NCI-H82 treated with DMSO at 0.1 percent for 48 hours (cell line): ENCODE measurements around the gene GKN1.

Experiments
- DNase-seq: peaks from one replicate; lab custom pipeline; 2025; ENCODE audit not compliant: unreplicated experiment; lab: John Stamatoyannopoulos, UW

GKN1 gene

DNA sequence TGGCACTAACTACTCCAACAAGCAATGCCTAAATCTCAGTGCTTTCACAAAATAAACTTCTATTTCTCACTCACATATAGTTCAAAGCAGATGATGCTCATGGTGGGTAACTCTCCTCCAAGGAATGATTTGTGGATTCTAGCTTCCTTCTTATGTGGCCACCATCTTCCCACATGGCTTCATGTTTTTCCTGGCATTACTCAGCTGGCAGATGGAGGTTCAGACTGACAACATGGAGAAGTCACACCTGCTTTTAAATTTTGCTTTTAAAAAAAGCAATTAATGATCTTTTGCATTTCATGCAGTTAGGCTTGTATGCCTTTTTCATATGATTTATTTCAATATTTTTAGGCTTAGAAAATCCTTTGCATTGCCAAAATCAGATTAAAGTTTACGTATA lies 15.4 kb upstream of the GKN1 start:
- no peak for DNase-seq

GRCh38 chr2:68961380-68961779 lies 13.1 kb upstream of the GKN1 start:
- no peak for DNase-seq

- DNase-seq = no peak
Observed at GRCh38 chr2:68964282-68964681, 10.2 kb upstream of the GKN1 start.

DNA sequence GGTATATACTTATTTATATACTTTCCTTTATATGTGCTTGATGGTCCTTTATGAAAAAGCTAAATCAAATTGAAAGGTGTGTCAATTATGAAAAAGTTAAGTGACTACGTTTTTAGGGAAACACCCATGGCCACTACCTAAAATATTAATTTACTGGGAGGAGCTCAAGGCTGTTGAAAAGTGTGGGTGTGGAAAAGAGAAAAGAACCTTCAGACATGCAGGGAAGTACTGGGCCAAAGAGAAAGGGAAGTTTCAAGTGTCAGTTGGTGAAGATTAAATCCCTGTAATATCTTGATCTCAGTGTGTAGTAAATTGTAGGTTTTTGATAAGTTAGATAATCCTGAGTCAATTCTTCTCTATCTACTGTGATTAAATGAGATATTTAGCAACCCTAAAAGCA lies 6.2 kb upstream of the GKN1 start:
- DNase-seq = no peak

DNA sequence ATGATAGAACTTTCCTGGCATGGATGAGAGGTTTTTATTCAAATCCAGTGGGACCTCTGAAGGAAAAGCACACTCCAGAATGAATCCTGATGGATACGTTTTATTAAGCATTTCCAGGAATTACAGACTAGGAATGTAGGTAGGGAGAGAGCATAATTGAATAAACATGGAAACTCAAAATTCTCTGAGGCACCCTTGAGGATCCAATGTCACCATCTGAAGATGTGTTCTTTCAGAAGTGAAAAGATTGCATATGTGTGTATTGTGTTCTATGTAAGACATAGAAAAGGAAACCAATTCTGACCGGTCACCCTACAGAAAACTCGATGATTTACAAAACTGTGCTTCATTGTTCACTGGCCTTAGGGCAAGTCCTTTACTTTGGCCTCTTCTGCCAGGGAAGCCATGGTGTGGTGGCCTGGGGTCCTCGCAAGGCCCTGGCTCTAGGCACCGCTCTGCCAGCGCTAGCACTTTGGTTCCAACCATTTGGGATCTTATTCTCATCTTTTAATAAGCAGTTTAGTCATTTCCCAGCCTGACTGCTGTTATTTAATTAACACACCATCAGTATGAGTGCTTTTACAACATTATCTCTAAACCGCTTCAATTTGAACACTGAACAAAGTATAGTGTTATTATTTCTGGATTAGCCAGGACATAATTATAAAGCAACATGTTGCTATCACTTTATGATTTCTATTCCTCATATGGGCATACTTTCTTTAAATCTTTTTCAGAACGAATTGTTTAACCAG lies 4.5 kb upstream of the GKN1 start:
- DNase-seq = no peak

GRCh38 chr2:68970566-68971265 lies 3.7 kb upstream of the GKN1 start:
- no peak for DNase-seq

DNA sequence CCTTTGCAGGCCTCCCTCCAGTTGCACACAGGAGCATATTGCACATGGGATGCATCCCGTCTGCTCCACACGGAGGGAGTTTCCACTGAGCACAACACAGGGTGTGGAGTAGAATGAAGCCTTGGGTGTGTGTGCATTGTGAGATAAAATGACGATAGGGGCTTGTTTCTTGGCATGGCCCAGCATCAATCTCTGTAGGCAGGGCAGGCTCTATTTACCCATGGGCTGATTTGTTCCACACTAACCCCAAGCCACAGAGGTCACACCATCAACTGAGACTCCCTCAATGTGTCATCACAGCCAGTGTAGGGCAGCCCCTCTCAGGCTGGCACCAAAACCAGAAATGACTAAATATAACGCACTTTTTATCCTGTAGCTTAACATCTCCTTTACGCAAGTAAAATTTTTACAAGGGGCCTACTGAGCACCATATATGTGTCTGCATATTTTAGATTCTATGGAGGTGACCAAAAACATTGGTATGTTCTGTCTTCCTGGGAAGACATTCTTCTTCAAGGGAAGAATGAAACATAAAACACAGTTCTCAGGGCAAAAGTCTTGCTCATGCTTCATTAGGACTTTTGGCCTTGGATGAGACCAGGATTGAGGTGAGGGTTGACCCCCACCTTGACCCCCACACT lies 2.7 kb upstream of the GKN1 start:
- no peak for DNase-seq

GRCh38 chr2:68974946-68975665 lies 670 bp downstream of the GKN1 start:
- no peak for DNase-seq

GRCh38 chr2:68975844-68976243 lies 1.4 kb downstream of the GKN1 start:
- DNase-seq = no peak

GRCh38 chr2:68977453-68977852 lies 3.0 kb downstream of the GKN1 start:
- no peak for DNase-seq

- DNase-seq = no peak
Observed at GRCh38 chr2:68978098-68978497, 3.7 kb downstream of the GKN1 start.

GRCh38 chr2:68980956-68981355 lies 6.5 kb downstream of the GKN1 start:
- DNase-seq = no peak

DNA sequence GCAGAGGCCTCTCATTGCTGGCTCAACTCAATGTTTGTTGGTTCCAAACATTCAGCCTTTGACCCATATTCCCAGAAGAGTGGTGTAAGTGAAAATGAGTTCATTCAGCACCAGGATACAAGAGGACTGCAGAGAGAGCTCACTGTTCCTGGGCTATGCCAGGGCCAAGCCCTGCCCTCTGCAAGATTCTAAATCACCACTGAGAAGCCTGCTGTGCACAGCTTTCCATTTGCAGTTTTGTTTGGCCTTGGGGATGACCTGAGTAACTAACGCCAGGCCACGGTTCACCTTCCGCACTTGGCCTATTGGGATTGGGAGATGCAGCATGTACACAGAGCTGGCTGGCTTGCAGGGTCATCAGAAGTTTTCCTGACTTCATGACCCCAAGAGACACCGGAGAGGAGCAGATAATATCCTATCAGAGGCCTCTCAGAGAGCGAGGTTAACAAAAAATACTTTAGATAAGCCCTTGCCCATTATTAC lies 12.6 kb downstream of the GKN1 start:
- no peak for DNase-seq

- no peak for DNase-seq
Observed at GRCh38 chr2:68989035-68989434, 14.6 kb downstream of the GKN1 start.

- no peak for DNase-seq
Observed at GRCh38 chr2:68992341-68992740, 17.9 kb downstream of the GKN1 start.

DNA sequence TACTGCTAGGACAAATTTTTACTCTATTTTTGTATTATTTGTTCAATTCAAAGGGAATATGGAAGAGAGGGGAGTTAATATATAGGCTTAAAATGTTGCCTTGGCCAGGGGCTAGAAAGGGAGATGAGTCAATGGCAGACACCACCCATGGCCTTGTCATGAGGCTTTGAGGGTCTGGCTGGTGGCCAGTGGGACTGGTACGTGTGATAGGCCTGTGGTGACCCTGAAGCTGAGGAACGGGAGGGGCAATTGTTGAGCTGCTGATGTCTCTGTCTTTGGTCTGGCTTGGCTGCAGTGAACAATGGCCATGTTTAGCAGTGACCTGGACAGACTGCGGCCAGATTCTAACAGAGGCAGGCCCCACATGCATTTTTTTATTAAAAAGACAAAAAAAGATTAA lies 18.5 kb downstream of the GKN1 start:
- DNase-seq = no peak

DNA sequence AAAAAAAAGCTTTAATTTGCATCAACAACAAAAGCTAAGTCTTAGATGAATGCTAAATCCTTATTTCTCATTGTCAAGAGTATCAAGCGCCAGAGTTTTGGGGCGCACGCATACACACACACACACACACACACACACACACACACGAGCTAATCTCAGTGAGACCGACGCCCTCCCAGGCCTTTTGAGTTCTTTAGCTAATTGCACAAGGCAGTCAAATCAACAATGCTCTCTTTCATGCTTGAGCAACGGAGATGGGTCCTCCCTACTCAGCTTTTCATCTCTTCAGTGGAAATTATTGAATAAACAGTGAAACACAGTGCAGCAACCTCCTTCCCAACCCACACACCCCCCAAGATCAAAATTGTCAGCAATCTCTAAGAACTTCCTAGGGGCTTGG lies 19.2 kb downstream of the GKN1 start:
- DNase-seq = no peak

DNA sequence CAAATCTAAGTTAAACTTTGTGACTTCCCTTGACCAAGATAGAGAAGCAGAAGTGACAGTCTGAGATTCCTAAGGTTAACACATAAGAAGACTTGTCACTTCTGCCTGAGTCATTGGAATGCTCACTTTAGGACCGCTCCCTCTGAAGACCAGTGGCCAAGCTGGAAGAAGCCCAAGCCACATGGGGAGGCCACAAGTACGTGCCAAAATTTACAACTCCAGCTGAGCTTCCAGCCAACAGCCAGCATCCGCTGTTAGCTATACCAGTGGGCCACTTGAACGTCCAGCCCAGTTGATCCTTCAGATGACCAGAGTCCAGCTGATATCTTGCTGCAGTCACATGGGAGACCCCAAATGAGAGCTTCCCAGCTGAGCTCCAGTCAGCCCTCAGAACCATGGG lies 20.4 kb downstream of the GKN1 start:
- no peak for DNase-seq

DNA sequence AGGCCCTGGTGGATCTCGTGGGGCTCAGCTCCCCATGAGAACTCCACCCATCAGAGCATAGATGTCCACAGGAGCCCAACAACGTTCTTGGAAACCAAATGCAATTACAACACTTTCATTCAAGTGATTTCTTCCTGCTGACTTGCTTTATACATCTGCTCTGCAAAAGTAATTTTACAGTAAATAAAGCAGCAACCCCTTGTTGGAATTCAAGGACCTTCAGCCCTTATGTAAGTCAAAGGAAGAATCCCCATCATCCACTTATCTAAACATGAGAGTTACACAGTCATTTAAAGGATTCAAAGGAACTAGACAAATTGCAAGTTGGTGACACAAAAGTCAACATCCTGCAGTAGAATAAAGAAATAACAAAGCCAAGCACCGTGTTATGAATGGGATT lies 21.5 kb downstream of the GKN1 start:
- no peak for DNase-seq

- DNase-seq = no peak
Observed at GRCh38 chr2:68997401-68997800, 23.0 kb downstream of the GKN1 start.

- no peak for DNase-seq
Observed at GRCh38 chr2:69001879-69002278, 27.4 kb downstream of the GKN1 start.

DNA sequence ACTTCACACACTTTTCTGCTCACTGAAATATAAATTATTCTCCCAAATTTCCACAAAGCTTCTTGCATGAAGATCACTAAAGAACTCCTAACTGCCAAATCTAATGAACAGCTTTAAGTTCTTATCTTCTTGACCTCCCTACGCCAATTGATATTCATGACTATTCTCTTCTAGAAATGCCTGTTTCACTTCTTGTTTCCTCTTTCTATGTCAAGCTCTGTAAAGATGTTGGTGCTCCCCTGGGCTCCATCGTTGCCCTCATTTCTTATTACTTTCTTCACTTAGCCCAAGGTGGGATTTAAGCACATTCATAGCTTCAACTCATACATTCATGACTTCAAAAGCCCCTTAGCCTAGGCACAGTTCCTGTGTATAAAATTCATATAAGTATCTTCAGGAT lies 29.3 kb downstream of the GKN1 start:
- no peak for DNase-seq
